AG20443 (cell line): ENCODE data around the gene CCT3.
"Not testable (repeated sequence)": the region's sequence is repeated elsewhere in the genome, so short reads cannot be mapped to it uniquely, and the experiment has no call there.

Source experiments
- DNase-seq: peaks from one replicate; pipeline ENCODE4 v3.0.0; 2012; ENCODE audit warnings: low spot score, mixed read lengths

The CCT3 gene

GRCh38 chr1:156336242-156336641, 1.9 kb downstream of the CCT3 start:
- DNase-seq, result no peak

GRCh38 chr1:156323179-156323578, 14.9 kb downstream of the CCT3 start:
- not testable (repeated sequence) for DNase-seq

GRCh38 chr1:156320560-156320959, 17.5 kb downstream of the CCT3 start:
- no peak for DNase-seq

- DNase-seq, result peak; percentile 34
These were observed 18.4 kb downstream of the CCT3 start for GRCh38 chr1:156319664-156320063.

GRCh38 chr1:156316909-156317308, 21.2 kb downstream of the CCT3 start:
- DNase-seq, result no peak

- peak; percentile 33 for DNase-seq
These were observed 27.1 kb downstream of the CCT3 start for GRCh38 chr1:156310962-156311361.

- peak; percentile 39 for DNase-seq
These were observed 30.0 kb downstream of the CCT3 start for GRCh38 chr1:156308078-156308477.

- no peak for DNase-seq
These were observed 32.9 kb downstream of the CCT3 start for GRCh38 chr1:156305215-156305614.

GRCh38 chr1:156303241-156303640, 34.9 kb downstream of the CCT3 start:
- no peak for DNase-seq

- no peak for DNase-seq
These were observed 39.2 kb downstream of the CCT3 start, which contains the start of gene VHLL for GRCh38 chr1:156298852-156299357. VHLL (minus strand) TSS chr1:156299307; CDS start chr1:156299189, 118 bp downstream.

- DNase-seq, result peak; percentile 81
These were observed 42.6 kb downstream of the CCT3 start, which contains the start of gene GLMP for GRCh38 chr1:156295391-156295947. GLMP (minus strand) TSS chr1:156295679; CDS start chr1:156295645, 34 bp downstream.

- no peak for DNase-seq
These were observed 44.2 kb downstream of the CCT3 start for GRCh38 chr1:156293895-156294294.

GRCh38 chr1:156293098-156293434, 45.0 kb downstream of the CCT3 start:
- DNase-seq, result no peak

- DNase-seq, result peak; percentile 98
These were observed 46.6 kb downstream of the CCT3 start for GRCh38 chr1:156291226-156292061.

GRCh38 chr1:156289857-156290256, 48.2 kb downstream of the CCT3 start:
- DNase-seq, result no peak

GRCh38 chr1:156286061-156286460, 52.0 kb downstream of the CCT3 start:
- no peak for DNase-seq

GRCh38 chr1:156285437-156285836, 52.7 kb downstream of the CCT3 start:
- DNase-seq, result no peak

- DNase-seq, result no peak
These were observed 53.3 kb downstream of the CCT3 start for GRCh38 chr1:156284757-156285156.

- DNase-seq, result no peak
These were observed 54.0 kb downstream of the CCT3 start, which contains the start of gene TMEM79 for GRCh38 chr1:156284112-156284511. TMEM79 (plus strand) TSS chr1:156284325; CDS start chr1:156285227, 902 bp downstream.

GRCh38 chr1:156283521-156283920, 54.6 kb downstream of the CCT3 start:
- DNase-seq, result no peak

GRCh38 chr1:156282479-156283222, 55.4 kb downstream of the CCT3 start, which contains the start of gene SMG5:
SMG5 (minus strand) TSS chr1:156282825; CDS start chr1:156282680, 145 bp downstream.
- DNase-seq, result peak; percentile 96
